ENCODE measurements around the gene PLA2G15. TPM values are rescaled to one million over a fixed set of nuclear protein-coding genes. Genes with fewer than 3 reads are reported as not detected.

The PLA2G15 gene
- polyA plus RNA-seq, 1 of the 3 experiments (the other 2 are of a cell fraction): 23.9 TPM

- WGBS (ENCODE audit: low lambda C conversion rate): 96% methylated on average over 29 of the region's 36 CpGs
- TF ChIP-seq NRF1 (IDR thresholded peaks at IDR 0.05; ENCODE audit: low read depth, low read length) (no peak), SIN3A (IDR thresholded peaks at IDR 0.05; ENCODE audit: borderline replicate concordance, low read depth, low read length) (no peak)
- H2AFZ ChIP-seq (ENCODE audit: low read depth): peak within 1 kb of the TSS; percentile 79; the same call in 1 of the 2 replicates
- peak within 1 kb of the TSS; percentile 42 to 52 for H3K4me3 ChIP-seq (ENCODE audit: low read depth in 2 of 2, low read length in 1 of 2)
- H3K9me2 ChIP-seq: no peaks in the 10 kb centered on the region
- H3K79me2 ChIP-seq (ENCODE audit: insufficient read depth): no peaks in the 10 kb centered on the region
- no peak for DNase-seq
- peak within 1 kb of the TSS; percentile 70 to 79 for H3K27ac ChIP-seq (ENCODE audit: low read depth in 2 of 2, low read length in 1 of 2)
- peaks cover 0 to 3% of the 10 kb centered on the region in 2 experiments for H3K36me3 ChIP-seq (replicated peaks in 1 of 2; ENCODE audit: control insufficient read depth in 1 of 2, insufficient read depth in 2 of 2, low read length in 1 of 2)
- H4K20me1 ChIP-seq (ENCODE audit: insufficient read depth): no peaks in the 10 kb centered on the region
- peaks cover 0 to 8% of the 10 kb centered on the region in 2 experiments; a peak in 1 of 4 replicates for H3K4me1 ChIP-seq (ENCODE audit: control insufficient read depth in 1 of 2, insufficient read depth in 2 of 2, low read depth in 1 of 2, low read length in 1 of 2)
- no peaks in the 10 kb centered on the region for H3K27me3 ChIP-seq (ENCODE audit: insufficient read depth)
- peaks cover 3% of the 10 kb centered on the region for H3F3A ChIP-seq (replicated peaks; ENCODE audit: insufficient read depth)
- peak within 1 kb of the TSS; percentile 55 for H3K9ac ChIP-seq
- ChIA-PET CTCF (interaction anchor here (0.8 to 2.2 kb wide), 2 partner anchors 137 to 142 kb away, joined by 3 to 17 read pairs; no protein-coding TSS in a partner anchor), POLR2A (no interaction called here)
- peak within 1 kb of the TSS; percentile 70 for H3K4me2 ChIP-seq
- H3K9me3 ChIP-seq: no peaks in the 10 kb centered on the region
These were observed 9.4 kb upstream of the PLA2G15 start, which contains the start of gene ESRP2 for GRCh38 chr16:68235887-68236136. Gene ESRP2 (minus strand): TSS chr16:68236127. CDS start chr16:68236045, 82 bp downstream.

GRCh38 chr16:68236137-68236825 is 8.9 kb upstream of the PLA2G15 start:
- H3K27ac ChIP-seq (ENCODE audit: low read depth in 2 of 2, low read length in 1 of 2): peak overlapping the region in 1 of 2 experiments; percentile 79; a peak in 1 of 4 replicates

GRCh38 chr16:68236826-68237242 is 8.3 kb upstream of the PLA2G15 start:
- peaks cover 0 to 8% of the 10 kb centered on the region in 2 experiments; a peak in 1 of 4 replicates for H3K4me1 ChIP-seq (ENCODE audit: control insufficient read depth in 1 of 2, insufficient read depth in 2 of 2, low read depth in 1 of 2, low read length in 1 of 2)
- peak overlapping the region; percentile 42 to 52 for H3K4me3 ChIP-seq (ENCODE audit: low read depth in 2 of 2, low read length in 1 of 2)
- H2AFZ ChIP-seq (ENCODE audit: low read depth): peak overlapping the region; percentile 79; the same call in 1 of the 2 replicates
- no peaks in the 10 kb centered on the region for H3K9me2 ChIP-seq
- WGBS (ENCODE audit: low lambda C conversion rate): 72% methylated on average over 20 of the region's 21 CpGs
- H3K36me3 ChIP-seq (replicated peaks in 1 of 2; ENCODE audit: control insufficient read depth in 1 of 2, insufficient read depth in 2 of 2, low read length in 1 of 2): no peaks in the 10 kb centered on the region
- peak overlapping the region; percentile 70 to 79 for H3K27ac ChIP-seq (ENCODE audit: low read depth in 2 of 2, low read length in 1 of 2)
- DNase-seq: no peak
- H4K20me1 ChIP-seq (ENCODE audit: insufficient read depth): no peaks in the 10 kb centered on the region
- POLR2A ChIA-PET: interaction anchor here (1.4 to 1.5 kb wide), 3 partner anchors 9 to 152 kb away, joined by 3 to 5 read pairs (median 5); partner anchors contain the start of genes NFATC3 and SLC7A6
- TF ChIP-seq CHD2 (IDR thresholded peaks at IDR 0.05; ENCODE audit: low read length, partially characterized antibody) (no peak), REST (IDR thresholded peaks at IDR 0.05; ENCODE audit: low read depth, low read length) (no peak), MEF2A (IDR thresholded peaks at IDR 0.05; ENCODE audit: borderline replicate concordance, low read depth) (no peak)
- no peaks in the 10 kb centered on the region for H3K9me3 ChIP-seq
- H3K79me2 ChIP-seq (ENCODE audit: insufficient read depth): no peaks in the 10 kb centered on the region
- no peaks in the 10 kb centered on the region for H3K27me3 ChIP-seq (ENCODE audit: insufficient read depth)
- peak overlapping the region; percentile 55 for H3K9ac ChIP-seq
- CTCF ChIA-PET: interaction anchor here (0.8 to 2.2 kb wide), 6 partner anchors 9 to 196 kb away, joined by 3 to 17 read pairs (median 4); no protein-coding TSS in a partner anchor
- peak overlapping the region; percentile 70 for H3K4me2 ChIP-seq
- H3F3A ChIP-seq (replicated peaks; ENCODE audit: insufficient read depth): peaks cover 3% of the 10 kb centered on the region

More at GRCh38 chr16:68236137-68236825, 8.9 kb upstream of the PLA2G15 start:
- Histone ChIP-seq H3K9ac (no peak overlapping the region), H3K4me1 (ENCODE audit: control insufficient read depth in 1 of 2, insufficient read depth in 2 of 2, low read depth in 1 of 2, low read length in 1 of 2) (peaks cover 0 to 8% of the 10 kb centered on the region in 2 experiments; a peak in 1 of 4 replicates), H2AFZ (ENCODE audit: low read depth) (peak overlapping the region; percentile 79; the same call in 1 of the 2 replicates), H3K27me3 (ENCODE audit: insufficient read depth) (no peaks in the 10 kb centered on the region), H4K20me1 (ENCODE audit: insufficient read depth) (no peaks in the 10 kb centered on the region), H3K9me2 (no peaks in the 10 kb centered on the region), H3F3A (replicated peaks; ENCODE audit: insufficient read depth) (peaks cover 3% of the 10 kb centered on the region), H3K4me2 (no peak overlapping the region), H3K9me3 (no peaks in the 10 kb centered on the region), H3K4me3 (ENCODE audit: low read depth in 2 of 2, low read length in 1 of 2) (no peak overlapping the region), H3K79me2 (ENCODE audit: insufficient read depth) (no peaks in the 10 kb centered on the region), H3K36me3 (replicated peaks in 1 of 2; ENCODE audit: control insufficient read depth in 1 of 2, insufficient read depth in 2 of 2, low read length in 1 of 2) (peaks cover 0 to 2% of the 10 kb centered on the region in 2 experiments)
- WGBS (ENCODE audit: low lambda C conversion rate): 97% methylated on average over 14 of the region's 45 CpGs
- ChIA-PET CTCF (interaction anchor here (0.8 to 2.2 kb wide), 4 partner anchors 25 to 196 kb away, joined by 3 to 17 read pairs (median 6); no protein-coding TSS in a partner anchor), POLR2A (no interaction called here)
- no peak for TF ChIP-seq MAX (IDR thresholded peaks at IDR 0.05; ENCODE audit: low read depth)
- no peak for TF ChIP-seq EP300 (IDR thresholded peaks at IDR 0.05; ENCODE audit: borderline replicate concordance in 1 of 2, low read depth in 1 of 2, low read length in 1 of 2)
- DNase-seq: peak; percentile 37
